H7 (cell line): ENCODE measurements around the gene MAPK9. TPM values are rescaled to one million over a fixed set of nuclear protein-coding genes. Genes with fewer than 3 reads are reported as not detected.

ENCODE experiments used
- DNase-seq: peaks from one replicate; pipeline ENCODE4 v3.0.0; 2012
- H3K27me3 ChIP-seq: 2 replicates; pipeline ENCODE4 v1.6.0; 2011; ENCODE audit warnings: mild to moderate bottlenecking, low read length; ENCODE audit not compliant: control insufficient read depth, insufficient read depth
- H3K36me3 ChIP-seq: replicated peaks from 2 replicates; pipeline ENCODE4 v1.5.1; 2011; ENCODE audit warnings: low read length; ENCODE audit not compliant: control insufficient read depth, insufficient read depth
- H3K4me3 ChIP-seq: 2 replicates; pipeline ENCODE4 v1.5.1; 2011; ENCODE audit warnings: low read depth, mild to moderate bottlenecking, control low read depth, low read length, moderate library complexity; ENCODE audit not compliant: insufficient read depth
- total RNA-seq: library from RNA; depleted of rRNA; stranded (reverse); fragments of >200 nt; shearing (Covaris generic); gene quantifications from 2 replicates; pipeline ENCODE4 v1.2.3, GENCODE V29; 2014; rRNA removed

The MAPK9 gene
- total RNA-seq: 28.5 and 43.8 TPM in 2 replicates

GRCh38 chr5:180291943-180292831, at the start of gene MAPK9:
MAPK9 (minus strand) TSS chr5:180292083; CDS start chr5:180280561, 11,522 bp downstream.
- H3K36me3 ChIP-seq: peaks cover 1% of the 10 kb centered on the region
- no peaks in the 10 kb centered on the region for H3K27me3 ChIP-seq
- peak; percentile 99 for DNase-seq
- H3K4me3 ChIP-seq: peak within 1 kb of the TSS; percentile 88

- Histone ChIP-seq H3K4me3 (no peak overlapping the region), H3K36me3 (peaks cover 9% of the 10 kb centered on the region), H3K27me3 (no peaks in the 10 kb centered on the region)
- no peak for DNase-seq
Observed at GRCh38 chr5:180341595-180341994, 49.7 kb upstream of the MAPK9 start.

DNA sequence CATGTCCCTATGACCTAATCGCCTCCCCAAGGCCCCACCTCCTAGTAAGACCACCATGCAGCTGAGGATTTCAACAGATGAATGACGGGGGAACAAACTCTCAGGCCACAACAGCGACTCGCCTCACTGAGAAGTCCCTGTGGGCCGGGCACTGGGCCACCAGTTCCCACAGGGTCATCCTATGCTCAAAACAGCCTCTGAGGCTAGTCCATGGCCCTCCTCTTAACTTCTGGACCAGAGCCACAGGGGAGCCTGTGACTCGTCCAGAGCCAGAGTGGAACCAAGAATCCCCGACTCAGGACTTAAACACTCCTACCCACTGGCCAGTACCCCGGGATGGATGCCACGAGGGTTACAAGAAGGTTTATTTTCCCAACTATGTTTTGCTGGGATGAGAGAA, 49.0 kb upstream of the MAPK9 start:
- H3K36me3 ChIP-seq: peaks cover 15% of the 10 kb centered on the region
- DNase-seq: no peak
- no peak overlapping the region for H3K4me3 ChIP-seq
- H3K27me3 ChIP-seq: no peaks in the 10 kb centered on the region

DNA sequence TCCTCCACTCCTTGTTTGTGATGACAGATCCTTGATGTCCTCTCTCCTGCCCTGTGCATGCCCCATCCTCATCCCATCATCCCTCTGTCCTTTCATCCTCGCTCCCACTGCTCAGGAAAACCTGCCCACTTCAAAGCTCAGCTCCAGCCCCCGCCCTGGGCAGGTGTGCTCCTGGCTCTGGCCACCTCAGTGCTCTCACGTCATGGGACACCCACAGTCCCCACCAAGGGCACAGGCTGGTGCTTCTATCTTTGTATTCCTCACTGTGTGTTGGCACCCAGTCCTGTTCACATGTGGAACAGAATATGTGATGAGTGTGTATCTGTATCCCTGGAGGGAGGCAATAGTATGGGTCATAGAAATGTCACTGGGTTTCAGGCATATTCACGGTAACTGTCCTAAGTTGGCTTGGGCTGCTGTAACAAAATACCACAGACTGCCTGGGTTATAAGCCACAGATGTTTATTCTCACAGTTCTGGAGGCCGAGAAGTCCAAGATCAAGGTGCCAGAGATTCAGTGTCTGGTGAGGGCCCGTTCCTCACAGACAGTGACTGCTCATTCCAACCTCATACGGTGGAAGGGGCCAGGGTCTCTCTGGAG, 47.8 kb upstream of the MAPK9 start:
- Histone ChIP-seq H3K36me3 (peaks cover 24% of the 10 kb centered on the region), H3K27me3 (no peaks in the 10 kb centered on the region), H3K4me3 (no peak overlapping the region)
- no peak for DNase-seq

DNA sequence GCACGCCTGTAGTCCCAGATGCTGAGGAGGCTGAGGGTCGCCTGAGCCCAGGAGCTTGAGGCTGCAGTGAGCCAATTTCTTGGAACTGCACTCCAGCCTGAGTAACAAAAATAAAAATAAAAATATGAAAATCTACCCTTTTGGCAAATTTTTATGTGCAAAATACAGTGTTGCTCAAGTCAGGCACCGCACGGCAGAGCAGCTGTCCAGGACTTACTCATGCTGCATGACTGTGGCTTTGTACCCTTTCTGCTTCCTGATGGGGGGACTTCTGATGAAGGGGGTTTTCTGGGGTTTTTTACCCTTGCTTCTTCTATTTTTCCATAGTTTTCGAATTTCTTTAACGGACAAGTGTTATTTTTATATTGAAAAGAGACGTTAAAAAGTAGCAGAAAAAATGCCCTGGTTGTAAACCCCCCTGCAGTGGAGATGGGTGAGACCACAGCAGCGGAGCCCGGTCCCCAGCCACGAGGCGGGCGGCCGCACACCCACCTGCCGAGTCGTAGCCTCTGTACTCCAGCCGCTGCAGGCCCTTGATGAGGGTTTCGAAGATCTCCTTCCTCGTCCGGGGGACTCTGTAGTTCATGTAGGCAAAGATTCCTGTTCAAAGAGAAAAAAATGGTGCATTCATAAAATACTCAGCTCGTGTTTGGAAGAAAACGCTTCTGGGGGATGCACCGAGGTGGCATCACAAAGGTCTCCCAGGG, 46.3 kb upstream of the MAPK9 start:
- H3K36me3 ChIP-seq: peaks cover 35% of the 10 kb centered on the region
- H3K4me3 ChIP-seq: no peak overlapping the region
- no peaks in the 10 kb centered on the region for H3K27me3 ChIP-seq

GRCh38 chr5:180336234-180337020, 44.5 kb upstream of the MAPK9 start:
- H3K27me3 ChIP-seq: no peaks in the 10 kb centered on the region
- no peak overlapping the region for H3K4me3 ChIP-seq
- no peak for DNase-seq
- peaks cover 35% of the 10 kb centered on the region for H3K36me3 ChIP-seq

More for the DNA sequence above, 46.3 kb upstream of the MAPK9 start:
- DNase-seq: no peak

DNA sequence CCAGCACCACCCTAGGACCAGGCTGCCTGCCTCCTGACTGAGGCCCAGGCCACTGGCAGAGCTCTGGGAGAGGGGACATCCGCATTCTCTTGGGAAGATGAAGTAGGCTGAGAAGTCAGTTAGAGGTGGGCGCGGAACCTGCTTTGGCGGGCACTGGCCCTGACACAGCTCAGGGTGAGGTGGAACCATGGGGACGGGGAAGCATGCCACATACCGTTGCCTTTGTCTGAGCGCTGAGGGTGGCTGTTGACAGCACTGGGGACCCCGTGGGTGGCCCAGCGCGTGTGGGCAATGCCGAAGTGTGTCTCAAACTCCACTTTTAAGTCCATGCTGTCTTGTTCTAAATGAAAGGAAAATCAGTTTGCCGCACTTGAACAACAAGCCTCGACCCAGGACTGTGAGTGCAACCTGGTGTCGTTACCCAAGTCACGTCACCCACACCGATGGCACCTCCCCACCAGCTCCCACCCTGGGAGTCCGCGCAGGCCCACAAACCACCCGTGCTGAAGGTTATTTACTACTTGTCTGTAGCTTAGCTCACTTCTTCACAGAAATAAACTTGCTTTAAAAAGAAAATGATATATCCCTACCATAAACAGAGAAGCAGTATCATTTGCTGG, 43.8 kb upstream of the MAPK9 start:
- Histone ChIP-seq H3K4me3 (no peak overlapping the region), H3K27me3 (no peaks in the 10 kb centered on the region), H3K36me3 (peaks cover 40% of the 10 kb centered on the region)
- DNase-seq: no peak

GRCh38 chr5:180334751-180335613, 43.1 kb upstream of the MAPK9 start:
- H3K36me3 ChIP-seq: peaks cover 47% of the 10 kb centered on the region
- H3K27me3 ChIP-seq: no peaks in the 10 kb centered on the region
- no peak overlapping the region for H3K4me3 ChIP-seq
- no peak for DNase-seq

GRCh38 chr5:180334176-180334575, 42.3 kb upstream of the MAPK9 start:
- Histone ChIP-seq H3K36me3 (peaks cover 52% of the 10 kb centered on the region), H3K4me3 (no peak overlapping the region), H3K27me3 (no peaks in the 10 kb centered on the region)
- no peak for DNase-seq

- Histone ChIP-seq H3K4me3 (no peak overlapping the region), H3K27me3 (no peaks in the 10 kb centered on the region), H3K36me3 (peaks cover 52% of the 10 kb centered on the region)
- no peak for DNase-seq
Observed at GRCh38 chr5:180333661-180334060, 41.8 kb upstream of the MAPK9 start.

DNA sequence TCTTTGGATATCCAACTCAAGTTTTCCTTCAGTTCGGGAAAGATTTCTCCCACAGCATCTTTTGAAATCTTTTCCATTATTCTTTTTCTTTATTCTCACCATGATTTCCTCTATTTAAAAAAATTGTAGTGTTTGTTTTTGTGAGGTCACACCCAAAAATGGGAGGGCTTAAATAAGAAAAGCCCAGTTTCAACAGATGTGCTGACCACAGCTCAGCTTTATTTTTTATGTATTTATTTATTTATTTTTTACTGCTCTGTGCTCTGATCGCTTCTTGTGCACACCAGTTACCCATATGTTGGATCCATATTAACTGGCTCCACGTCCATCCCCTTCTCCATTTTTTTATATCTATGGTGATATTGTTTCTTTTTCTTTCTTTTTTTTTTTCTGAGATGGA, 41.0 kb upstream of the MAPK9 start:
- Histone ChIP-seq H3K4me3 (no peak overlapping the region), H3K27me3 (no peaks in the 10 kb centered on the region), H3K36me3 (peaks cover 55% of the 10 kb centered on the region)
- DNase-seq: no peak

DNA sequence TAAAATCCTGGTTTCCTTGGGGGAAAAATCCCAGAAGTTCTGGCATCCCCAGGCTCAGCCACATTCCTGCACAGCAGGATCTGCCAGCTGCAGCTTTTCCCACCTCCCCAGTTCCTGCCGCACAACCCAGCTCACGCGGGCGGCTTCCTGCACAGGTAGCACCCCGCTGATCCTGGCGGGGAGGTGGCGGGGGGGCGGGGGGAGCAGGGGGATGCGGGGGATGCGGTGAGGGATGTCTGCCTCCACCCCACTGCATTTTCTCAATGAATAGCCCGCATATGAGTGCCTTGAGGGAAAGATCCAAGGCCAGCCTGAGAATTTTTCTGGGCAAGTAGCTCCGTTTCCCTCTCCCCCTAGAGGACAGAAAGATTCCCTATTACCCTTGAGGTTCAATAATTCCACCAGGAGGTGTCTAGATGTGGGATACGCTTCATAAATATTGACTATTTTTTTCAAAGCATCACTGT, 40.2 kb upstream of the MAPK9 start:
- DNase-seq: peak; percentile 98
- no peak overlapping the region for H3K4me3 ChIP-seq

DNA sequence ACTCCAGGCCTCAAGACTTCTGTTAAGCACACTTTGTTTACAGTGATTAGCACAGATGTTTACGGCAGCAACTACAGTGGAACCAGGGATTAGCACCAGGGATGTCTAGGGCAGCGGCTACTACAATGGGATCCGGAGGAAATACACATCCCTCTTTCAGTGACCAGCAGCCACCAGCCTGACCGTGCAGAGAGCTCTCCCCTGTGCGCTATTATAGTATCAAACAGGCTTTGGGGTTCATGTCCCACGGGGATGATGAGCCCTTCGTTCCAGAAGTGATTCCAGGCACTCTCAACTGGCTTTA, 39.7 kb upstream of the MAPK9 start:
- DNase-seq: peak; percentile 83
- Histone ChIP-seq H3K36me3 (peaks cover 56% of the 10 kb centered on the region), H3K4me3 (no peak overlapping the region; the same call in 1 of the 2 replicates), H3K27me3 (no peaks in the 10 kb centered on the region)

More for the DNA sequence above, 40.2 kb upstream of the MAPK9 start:
- H3K27me3 ChIP-seq: no peaks in the 10 kb centered on the region
- peaks cover 57% of the 10 kb centered on the region for H3K36me3 ChIP-seq
